Measurements from ENCODE around the gene CHI3L2. TPM values are rescaled to one million over a fixed set of nuclear protein-coding genes. Genes with fewer than 3 reads are reported as not detected.

The CHI3L2 gene
- total and polyA plus RNA-seq, 2 donors (not counting 1 experiment from before 2014, with no cell fraction given) = 9.2 to 31.5 TPM

GRCh38 chr1:111200802-111201161, 26.7 kb upstream of the CHI3L2 start:
- peaks cover 61 to 92% of the 10 kb centered on the region in 2 donors for H3K4me1 ChIP-seq (ENCODE audit: control insufficient read depth in 2 of 2, insufficient read depth in 2 of 2, low read length in 2 of 2)

More at GRCh38 chr1:111200802-111201161, 26.7 kb upstream of the CHI3L2 start:
- ATAC-seq (ENCODE audit: low read depth) (no peak), DNase-seq (no peak)
- H3K9me3 Mint-ChIP-seq (ENCODE audit: insufficient read depth) = no peaks in the 10 kb centered on the region
- H4K20me1 ChIP-seq (ENCODE audit: control insufficient read depth, insufficient read depth, low read length, poor library complexity, severe bottlenecking) = no peaks in the 10 kb centered on the region
- 60% methylated on average over 1 of the region's 3 CpGs for WGBS (ENCODE audit: insufficient coverage)
- H3K27me3 ChIP-seq (replicated peaks in 1 of 4; ENCODE audit: control extremely low read depth in 1 of 4, control insufficient read depth in 3 of 4, insufficient read depth in 4 of 4, low read length in 3 of 4) = no peaks in the 10 kb centered on the region
- no peak overlapping the region for H2AFZ ChIP-seq (ENCODE audit: insufficient read depth, low read depth, low read length, poor library complexity, severe bottlenecking)
- H3K79me2 ChIP-seq (ENCODE audit: control insufficient read depth, insufficient read depth, low read length) = peaks cover 47% of the 10 kb centered on the region
- TF ChIP-seq CTCF (IDR thresholded peaks at IDR 0.05) (no peak), EZH2 (IDR thresholded peaks at IDR 0.05; ENCODE audit: borderline replicate concordance, insufficient read depth, low read depth, low read length, poor library complexity, severe bottlenecking) (no peak)
- no peaks in the 10 kb centered on the region for H3K9me3 ChIP-seq (ENCODE audit: control extremely low read depth in 1 of 3, control insufficient read depth in 2 of 3, insufficient read depth in 1 of 3, low read length in 2 of 3)
- peak overlapping the region; percentile 88 for H3K4me2 ChIP-seq (replicated peaks; ENCODE audit: low read depth, low read length, poor library complexity, severe bottlenecking)
- no peaks in the 10 kb centered on the region for H3K27me3 Mint-ChIP-seq
- H3K9ac ChIP-seq (ENCODE audit: low read length) = no peak overlapping the region
- CTCF ChIA-PET = interaction anchor here (1.2 to 9.3 kb wide), 3 partner anchors 8 to 28 kb away, joined by 3 to 205 read pairs (median 3); no protein-coding TSS in a partner anchor
- H3K36me3 ChIP-seq (replicated peaks in 1 of 2; ENCODE audit: control extremely low read depth in 1 of 2, control insufficient read depth in 1 of 2, extremely low read depth in 1 of 2, insufficient read depth in 2 of 2, low read length in 1 of 2) = peaks cover 6 to 48% of the 10 kb centered on the region in 2 experiments
- POLR2A ChIA-PET = interaction anchor here (7.8 kb wide), 1 partner anchor 17 kb away, joined by 138 read pairs; no protein-coding TSS in a partner anchor
- H3K4me3 ChIP-seq (ENCODE audit: control extremely low read depth in 1 of 5, extremely low read depth in 1 of 5, insufficient read depth in 1 of 5, low read depth in 2 of 5, low read length in 4 of 5) = no peak overlapping the region
- intact Hi-C loops (cut with micrococcal nuclease) = loop anchor here (5.0 to 10.0 kb wide), 2 partner anchors 238 to 416 kb away; partner anchors contain the start of gene LRIF1
- H3K4me3 Mint-ChIP-seq = peak overlapping the region; percentile 66
- no peak overlapping the region for H3K27ac ChIP-seq (ENCODE audit: low read length in 2 of 2)
- H3K27ac Mint-ChIP-seq = peak overlapping the region; percentile 84
- peaks cover 91% of the 10 kb centered on the region for H3K4me1 Mint-ChIP-seq

Data from B cell (primary cell).